Stimulated activated CD4-positive, alpha-beta T cell treated with anti-CD3 and anti-CD28 coated beads, TNF-alpha, amount 100 ng/mL, for 48 hours (primary cell): ENCODE results near the gene TRPM1.

Experiments used
- DNase-seq, 3 donors: peaks; one replicate each; pipeline ENCODE4 v3.0.0-alpha.2; 2020; ENCODE audit warnings: low read depth in 3 of 3

TRPM1 gene

DNA sequence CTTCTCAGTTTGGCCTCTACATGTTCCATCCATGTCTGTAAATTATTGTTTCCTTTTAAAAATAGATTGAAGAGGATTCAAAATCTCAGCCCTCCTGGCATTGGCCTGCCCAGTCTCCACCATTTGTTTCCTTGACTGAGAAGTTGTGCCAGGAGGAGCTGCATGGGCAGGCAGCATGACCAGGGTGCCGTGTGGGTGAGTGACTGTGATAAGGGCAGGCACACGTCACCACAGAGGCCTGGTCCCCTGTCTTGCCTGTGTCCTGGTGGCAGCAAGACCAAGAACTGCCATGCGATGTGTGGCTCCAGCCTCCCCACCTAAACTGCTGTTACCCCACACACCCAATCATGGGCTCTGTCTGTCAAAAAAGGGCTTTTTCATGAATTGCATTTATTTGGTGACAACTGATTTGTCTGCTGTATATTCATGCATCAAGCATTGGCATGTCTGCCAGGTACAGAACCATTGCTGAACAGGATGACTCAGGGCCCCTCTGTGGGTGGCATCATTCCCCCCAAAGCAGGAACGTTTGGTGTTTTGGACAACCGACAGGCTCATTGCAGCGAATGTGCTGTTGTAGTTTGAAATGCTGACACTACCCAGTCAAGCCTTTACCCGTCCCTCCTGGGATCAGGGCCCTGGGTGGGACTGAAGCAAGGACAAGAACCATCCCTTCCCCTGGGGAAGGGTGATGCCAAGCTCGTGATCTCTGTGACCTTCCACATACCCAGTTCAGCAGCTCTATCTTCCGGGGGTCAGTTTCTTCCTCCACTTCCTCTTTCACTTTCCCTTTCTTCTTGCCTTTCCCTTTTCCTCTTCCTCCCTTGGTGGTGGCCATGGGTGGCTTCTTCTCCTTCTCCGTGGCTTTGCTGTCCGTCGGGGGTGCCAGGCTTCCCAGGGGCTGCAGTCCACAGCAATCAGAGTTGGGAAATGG, 51.6 kb downstream of the TRPM1 start:
- DNase-seq: no peak

DNA sequence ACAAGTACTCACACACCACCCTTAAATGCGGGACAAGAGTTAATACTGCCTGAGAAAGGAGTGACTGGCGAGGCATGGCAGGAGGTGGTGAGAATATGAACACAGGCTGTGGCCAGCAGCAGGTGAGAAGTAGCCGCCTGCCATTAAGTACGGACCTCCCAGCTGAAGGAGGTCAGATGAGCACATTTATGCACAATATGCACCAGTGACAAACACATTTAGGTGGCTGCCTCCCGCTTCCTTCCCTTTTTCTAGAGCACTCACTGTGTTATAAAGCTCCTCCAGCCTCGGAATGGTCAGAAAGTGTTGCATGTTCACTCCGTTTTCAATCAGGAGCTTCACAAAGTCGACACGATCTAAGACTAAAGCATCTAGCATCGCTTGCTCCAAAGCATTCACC, 52.4 kb downstream of the TRPM1 start:
- DNase-seq: no peak

DNA sequence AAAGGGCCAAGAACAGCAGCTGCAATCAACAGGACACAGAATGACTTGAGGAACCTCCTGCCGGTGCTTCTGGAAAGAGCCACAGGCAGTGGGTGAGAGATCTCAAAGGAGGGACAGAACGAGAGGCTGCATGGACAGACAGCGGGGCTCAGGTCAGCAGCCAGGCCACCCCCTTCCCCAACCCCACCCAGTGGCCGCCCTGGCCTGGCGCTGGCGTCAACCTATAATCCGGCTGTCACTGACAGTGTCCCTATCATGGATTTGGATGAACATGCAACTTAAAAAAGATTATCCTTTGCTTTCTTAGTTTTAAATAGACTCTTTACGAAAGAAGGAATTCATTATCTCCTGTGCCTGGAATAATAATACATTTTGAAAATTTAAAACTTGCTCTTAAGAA, 54.1 kb downstream of the TRPM1 start:
- no peak for DNase-seq

GRCh38 chr15:31046759-31047359, 54.7 kb downstream of the TRPM1 start:
- no peak for DNase-seq

DNA sequence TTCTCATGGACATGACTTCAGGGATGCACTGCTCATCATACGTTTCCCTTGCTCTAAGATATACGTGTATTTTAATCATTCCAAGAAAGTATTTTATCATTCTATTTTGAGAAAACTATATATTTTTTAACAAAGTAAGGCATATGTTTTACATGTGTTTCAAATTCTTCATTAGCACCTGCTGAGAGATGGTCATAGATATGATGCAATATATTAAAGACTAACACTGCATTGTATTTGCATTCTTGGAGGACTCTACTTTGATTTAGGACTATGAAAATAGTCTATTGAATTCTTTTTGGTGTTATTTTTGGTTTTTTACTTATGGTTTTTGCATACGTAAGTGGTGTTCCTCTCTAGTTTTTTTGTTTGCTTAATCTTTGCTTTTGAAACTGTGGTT, 55.9 kb downstream of the TRPM1 start:
- no peak for DNase-seq

GRCh38 chr15:31042751-31043150, 58.8 kb downstream of the TRPM1 start:
- DNase-seq: no peak

DNA sequence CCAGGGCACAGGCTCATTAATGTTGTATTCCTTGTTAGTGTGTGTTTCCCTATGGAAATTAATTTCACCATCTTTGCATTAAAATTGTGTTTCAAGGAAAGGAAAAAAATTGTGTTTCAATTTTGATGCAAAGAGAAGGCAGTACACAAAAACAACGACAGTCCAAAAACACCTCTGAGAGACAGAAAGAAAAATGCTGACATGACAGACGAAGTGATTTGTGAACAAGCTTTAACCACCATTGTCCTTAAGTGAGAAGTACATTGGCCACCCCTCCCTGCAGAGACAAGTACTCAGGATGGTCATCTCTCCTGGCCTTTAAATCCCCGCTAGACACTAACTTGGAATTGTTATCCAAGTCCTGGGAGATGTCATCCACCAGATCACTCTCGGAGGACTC, 59.9 kb downstream of the TRPM1 start:
- DNase-seq: no peak

DNA sequence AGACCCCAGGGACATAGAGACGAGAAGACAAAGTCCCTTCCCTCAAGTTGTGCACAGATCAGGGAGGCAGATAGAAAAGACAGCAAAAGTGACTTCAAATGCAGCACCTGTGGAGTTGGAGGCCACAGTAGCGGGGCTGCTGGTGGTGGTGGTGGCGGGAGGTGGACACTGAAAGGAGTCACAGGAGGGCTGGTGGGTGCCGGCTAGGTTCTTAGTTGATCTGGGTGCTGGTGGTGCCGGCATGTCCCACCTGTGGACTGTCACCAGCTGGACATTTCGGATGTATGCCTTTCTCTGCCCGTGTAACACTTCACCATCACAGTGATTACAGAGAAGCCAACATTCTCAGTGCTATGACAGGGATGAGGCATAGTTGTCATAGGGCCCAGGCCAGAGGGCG, 60.9 kb downstream of the TRPM1 start:
- DNase-seq: no peak

GRCh38 chr15:31039961-31040360, 61.6 kb downstream of the TRPM1 start:
- no peak for DNase-seq

DNA sequence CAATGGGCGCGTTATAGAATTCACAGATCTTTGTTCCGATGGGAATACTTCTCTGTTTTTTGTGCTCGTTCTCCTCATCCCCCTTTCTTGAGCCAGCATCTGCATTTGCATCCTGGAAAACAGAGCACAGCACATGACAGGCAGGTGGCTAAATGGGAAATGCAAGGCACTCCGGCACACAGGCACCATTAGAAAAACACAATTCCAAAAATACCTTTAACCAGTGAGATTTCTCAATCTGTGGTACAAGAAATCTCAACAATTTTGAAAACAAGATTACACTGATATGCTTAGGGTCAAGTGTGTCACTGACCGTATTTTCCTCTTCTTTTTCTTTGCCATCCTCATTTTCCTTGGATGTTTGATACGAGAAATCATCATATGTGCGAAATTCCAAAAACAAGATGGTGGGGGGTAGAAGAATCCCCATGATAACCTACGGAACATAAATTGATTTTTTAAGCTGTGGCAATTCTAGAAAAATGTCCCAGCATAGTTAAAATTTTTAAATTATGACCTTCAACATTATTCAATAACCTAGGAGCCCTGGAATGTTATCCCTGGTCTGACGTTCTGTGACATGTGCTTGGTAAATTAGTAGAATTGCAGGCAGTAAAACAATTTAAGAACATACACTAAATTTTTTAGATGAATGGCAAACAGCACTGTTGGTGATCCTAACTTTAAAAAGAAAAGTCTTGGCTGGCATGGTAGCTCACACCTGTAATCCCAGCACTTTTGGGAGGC, 63.6 kb downstream of the TRPM1 start:
- DNase-seq: no peak

- DNase-seq: no peak
Measured at GRCh38 chr15:31036783-31037182, 64.7 kb downstream of the TRPM1 start.

DNA sequence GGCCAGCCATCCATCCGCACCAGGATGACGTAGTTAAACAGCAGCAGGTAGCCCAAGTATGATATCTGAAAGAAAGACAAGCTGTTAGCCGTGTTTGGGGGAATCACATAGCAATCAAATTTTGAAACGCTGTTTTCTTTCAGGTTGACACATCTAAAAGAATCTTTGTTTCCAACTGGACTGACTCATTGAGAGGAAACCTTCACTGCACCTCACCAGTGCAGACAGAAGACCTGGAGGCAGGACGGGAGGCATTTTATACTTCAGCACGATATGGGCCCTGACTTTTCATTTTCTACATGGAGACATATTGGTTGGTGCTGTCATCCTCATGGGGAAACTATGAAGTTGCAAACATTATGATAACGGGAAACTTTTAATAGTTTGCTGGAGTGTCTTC, 65.9 kb downstream of the TRPM1 start:
- no peak for DNase-seq

DNA sequence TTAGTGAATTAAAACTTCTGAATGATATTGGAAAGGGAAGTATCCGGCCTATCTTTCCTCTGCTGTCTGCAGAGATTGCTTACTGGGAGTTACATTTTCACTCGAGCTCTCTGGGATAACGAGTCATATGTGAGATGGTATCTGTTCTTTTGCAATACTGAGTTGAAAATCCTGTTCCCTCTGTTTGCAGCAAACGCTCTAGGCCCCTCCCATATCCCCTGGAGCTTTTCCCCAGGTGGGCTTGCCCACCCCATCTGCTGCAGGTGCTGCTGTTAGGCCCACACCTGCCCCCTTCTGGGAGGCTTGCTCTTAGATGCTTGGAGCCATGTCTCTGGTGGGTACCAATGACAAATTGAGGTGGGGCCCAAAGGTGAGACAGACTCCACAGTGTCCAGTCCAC, 67.4 kb downstream of the TRPM1 start:
- no peak for DNase-seq

DNA sequence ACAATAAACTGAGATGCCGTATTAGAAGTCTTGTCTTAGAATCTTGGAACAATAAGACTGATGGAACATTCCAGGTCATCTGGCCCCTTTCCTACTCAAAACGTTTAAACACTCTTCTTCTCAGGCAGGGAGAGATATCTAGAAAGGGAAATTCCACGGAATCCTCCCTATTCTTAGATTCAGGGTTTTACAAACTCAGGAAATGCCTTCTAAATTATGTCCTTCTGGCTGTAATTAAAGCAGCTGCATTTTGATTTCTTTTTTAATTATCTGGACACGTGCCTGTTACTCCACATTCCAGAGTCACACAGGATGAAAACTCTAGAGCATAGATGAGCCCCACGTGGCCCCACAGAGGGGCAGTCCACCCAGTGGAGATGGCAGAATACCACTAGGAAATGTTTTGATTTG, 68.6 kb downstream of the TRPM1 start:
- DNase-seq: no peak

DNA sequence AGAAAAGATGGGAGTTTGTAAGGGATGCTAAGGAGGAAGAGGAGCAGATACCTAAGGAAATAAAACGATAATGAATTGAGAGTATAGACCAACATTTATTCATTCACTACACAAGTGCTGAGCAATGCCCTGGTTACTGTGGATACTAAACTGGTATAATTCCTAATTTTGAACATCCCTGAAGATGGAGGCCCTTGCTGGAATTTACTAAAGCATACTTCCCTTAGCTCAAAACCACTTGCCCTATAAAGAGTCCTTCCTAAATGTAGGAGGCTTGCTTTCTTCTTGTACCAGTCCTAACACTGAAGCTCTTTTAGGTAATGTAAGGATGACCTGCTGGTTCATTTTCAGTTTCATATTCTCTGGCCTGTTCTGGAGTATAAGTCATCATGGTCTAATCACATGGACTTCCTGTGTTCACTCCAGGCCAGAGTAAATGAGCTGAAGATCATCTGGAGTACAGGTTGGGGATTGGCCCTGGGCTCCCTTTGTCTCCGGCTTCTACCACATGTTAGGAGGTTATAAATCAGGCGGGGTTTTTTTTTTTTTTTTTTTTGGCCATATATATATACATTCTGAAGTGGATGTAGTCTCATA, 70.0 kb downstream of the TRPM1 start:
- DNase-seq: no peak

GRCh38 chr15:31027910-31028578, 73.5 kb downstream of the TRPM1 start:
- no peak for DNase-seq

DNA sequence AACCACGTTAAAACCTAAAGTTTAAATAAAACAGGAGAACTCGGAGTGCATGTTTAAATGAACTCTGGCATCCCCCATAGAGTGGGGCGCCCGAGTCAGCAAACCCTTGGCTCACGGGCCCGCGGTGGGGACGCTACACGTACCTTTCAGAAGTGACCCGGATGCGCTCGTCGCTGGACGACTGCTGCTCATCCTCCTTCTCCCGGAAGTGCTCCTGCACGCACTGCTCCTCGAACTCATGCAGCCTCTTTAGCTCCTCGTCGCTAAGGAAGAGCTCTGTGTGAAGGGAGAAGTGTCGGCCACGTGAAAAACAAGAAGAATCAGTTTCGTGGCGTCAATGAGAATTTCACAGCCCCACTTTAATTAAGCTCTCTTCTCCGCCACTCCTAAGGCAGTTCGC, 75.5 kb downstream of the TRPM1 start:
- DNase-seq: no peak

GRCh38 chr15:31024979-31025378, 76.5 kb downstream of the TRPM1 start:
- no peak for DNase-seq

DNA sequence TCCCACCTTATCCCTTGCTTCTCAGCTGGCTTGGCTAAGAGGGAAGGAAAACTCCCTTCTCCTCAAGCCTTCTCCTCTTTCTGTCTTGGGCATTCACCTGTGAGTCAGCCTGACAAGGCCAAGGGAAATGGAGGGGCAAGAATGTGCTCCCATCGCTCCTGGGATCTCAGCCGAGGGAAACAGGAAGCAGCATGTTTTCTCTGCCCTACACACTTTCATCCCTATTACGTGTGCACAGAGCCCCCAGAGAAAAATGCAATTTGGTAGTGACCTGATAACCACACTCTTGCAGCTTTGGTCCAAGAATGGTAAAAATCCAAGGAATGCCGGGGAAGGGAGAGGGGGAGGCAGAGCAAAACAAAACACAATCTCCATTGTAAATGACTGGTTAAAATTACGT, 77.2 kb downstream of the TRPM1 start:
- no peak for DNase-seq

DNA sequence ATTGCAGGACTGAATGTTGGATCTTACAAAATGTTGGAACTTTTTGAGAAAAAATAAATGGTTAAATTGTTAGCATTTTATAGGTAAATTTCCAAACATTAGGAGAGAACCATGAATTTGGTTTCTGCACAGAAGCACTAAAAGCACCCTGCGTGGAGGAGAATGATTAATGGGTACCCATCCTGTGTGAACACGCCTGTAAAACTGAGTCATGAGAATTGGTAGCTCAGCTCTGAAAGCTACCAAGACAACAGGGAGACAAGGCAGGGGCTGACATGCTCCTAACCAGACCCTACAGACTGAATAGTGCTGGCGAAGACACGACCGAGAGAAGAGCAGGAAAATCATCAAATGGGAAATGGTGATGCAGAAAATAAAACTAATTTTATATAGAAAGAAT, 77.7 kb downstream of the TRPM1 start:
- no peak for DNase-seq

DNA sequence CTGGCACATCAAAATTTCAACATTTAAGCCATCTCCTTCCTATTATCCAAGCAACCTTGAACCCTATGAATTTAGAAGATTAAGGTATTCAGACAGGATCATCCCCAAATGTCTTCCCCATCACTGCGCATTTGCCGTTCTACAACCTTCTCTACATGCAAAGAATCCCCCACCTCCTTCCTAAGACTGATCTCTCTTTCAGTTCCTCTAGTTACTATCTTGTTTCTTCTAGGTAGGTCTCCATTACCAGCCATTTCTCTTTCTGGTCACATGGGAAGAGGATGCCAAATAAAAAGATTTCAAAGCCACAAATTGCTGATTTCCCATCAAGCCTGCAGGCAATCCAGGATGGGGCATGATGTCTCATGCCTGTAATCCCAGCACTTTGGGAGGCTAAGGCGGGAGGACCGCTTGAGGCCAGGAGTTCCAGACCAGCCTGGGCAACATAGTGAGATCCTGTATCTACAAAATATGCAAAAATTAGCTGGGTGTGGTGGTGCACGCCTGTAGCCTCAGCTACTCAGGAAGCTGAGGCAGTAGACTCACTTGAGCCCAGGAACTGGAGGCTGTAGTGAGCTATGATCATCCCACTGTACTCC, 80.4 kb downstream of the TRPM1 start:
- DNase-seq: no peak
